DMS53 treated with DMSO at 0.1 percent for 48 hours (cell line): ENCODE measurements around the gene EXOC6.

ENCODE experiments used
- DNase-seq: peaks from one replicate; lab custom pipeline; 2025; ENCODE audit not compliant: unreplicated experiment; lab: John Stamatoyannopoulos, UW

EXOC6 gene

DNA sequence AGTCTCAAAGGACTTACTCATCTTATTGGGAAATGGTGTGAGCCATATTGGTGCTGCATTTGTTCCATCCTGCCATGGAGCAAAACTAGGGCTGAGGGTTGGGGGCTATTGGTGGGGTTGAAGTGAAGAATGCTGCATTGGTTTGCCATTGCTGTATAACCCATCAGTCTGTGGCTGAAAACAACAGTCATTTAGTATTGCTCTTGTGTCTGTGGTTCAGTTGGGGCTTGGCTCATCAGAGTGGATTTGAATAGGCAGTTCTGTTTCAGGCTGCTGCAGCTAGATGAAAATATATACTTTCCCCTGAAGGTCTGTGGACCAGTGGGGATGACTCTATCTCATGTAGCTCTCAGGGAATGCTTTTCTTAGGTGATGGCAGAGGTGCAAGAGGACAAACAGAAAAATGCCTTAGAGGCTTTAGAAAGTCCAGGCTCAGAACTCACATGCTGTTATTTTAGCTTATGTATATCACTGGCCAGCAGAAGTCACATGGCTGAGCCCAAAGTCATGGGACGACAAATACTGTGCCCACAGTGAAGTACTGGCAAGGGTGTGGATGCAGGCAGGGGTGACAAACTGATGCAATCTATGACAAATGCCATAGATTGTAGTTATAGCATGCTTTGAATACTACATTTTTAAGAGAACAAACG lies 15.2 kb upstream of the EXOC6 start:
- DNase-seq: no peak

- DNase-seq: no peak
Observed at GRCh38 chr10:92834331-92834730, 14.0 kb upstream of the EXOC6 start.

DNA sequence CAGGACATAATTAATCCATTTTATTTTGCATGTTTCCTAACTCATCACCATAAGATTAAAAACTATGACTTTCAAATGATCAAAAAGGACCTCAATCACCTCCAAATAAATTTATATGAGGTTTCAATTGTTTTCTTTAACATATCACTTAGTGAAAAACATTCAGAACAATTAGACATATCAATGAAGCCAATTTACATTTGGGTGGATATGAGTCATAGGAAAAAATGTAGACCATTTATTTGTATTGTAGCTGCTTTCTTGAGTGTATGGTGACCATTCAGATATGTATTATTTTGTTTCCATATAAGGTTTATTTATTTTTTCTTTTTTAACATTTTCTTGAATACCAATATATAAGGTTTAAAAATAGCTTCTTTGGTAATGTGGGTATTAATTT lies 13.3 kb upstream of the EXOC6 start:
- DNase-seq: no peak

DNA sequence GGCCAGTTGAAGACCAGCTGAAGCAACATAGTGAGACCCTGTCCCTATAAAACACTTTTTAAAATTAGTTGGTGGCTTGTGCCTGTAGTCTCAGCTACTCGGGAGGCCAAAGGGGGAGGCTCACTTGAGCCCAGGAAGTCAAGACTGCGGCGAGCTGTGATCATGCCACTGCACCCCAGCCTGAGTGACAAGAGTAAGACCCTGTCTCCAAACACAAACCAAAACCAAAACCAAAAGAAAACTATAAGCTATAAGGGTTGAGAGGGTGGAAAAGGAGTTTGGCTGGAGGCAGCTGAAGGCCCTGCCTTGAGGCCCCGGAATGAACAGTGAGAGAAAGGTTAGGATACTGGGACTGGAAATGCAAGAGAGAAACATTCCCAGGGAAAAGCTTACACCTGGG lies 10.9 kb upstream of the EXOC6 start:
- no peak for DNase-seq

- DNase-seq: peak; percentile 30
Observed at GRCh38 chr10:92839191-92840085, 8.9 kb upstream of the EXOC6 start.

DNA sequence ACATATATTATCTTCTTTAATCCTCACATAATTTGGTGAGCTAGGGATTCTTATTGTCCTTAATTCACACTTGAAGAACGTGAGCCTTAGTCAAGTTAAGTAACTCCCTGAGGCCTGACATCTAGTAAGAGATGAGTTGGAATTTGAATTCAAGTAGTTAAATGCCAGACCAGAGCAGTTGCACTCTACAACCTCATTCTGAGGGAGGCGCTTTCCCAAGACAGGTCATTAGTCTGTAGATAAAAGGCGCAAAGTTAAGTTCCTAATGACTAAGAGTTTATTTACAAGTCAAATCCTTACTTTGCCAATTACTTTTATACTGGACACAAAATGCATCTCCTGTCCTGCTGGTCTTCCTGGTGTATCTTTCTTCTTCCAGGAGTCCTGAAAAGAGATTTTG lies 3.6 kb upstream of the EXOC6 start:
- no peak for DNase-seq

DNA sequence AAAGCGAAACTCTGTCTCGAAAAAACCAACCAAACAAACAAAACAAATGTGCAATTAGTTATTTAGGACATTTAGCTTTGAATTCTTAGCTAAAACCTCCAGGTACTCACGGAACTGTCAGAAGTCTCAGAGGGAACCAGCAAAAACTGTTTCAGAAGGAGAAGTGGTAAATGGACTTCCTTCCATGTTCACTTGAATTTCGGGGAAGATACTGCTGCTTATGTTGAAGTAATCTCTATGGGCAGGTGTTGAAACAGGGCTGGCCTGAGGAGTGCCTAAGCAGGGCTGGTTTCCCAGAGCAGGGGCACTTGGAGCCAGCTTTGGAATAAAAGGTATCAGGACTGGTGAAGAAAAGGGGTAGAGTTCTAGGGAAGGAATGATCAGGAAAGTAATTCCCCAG lies 2.4 kb upstream of the EXOC6 start:
- DNase-seq: no peak

DNA sequence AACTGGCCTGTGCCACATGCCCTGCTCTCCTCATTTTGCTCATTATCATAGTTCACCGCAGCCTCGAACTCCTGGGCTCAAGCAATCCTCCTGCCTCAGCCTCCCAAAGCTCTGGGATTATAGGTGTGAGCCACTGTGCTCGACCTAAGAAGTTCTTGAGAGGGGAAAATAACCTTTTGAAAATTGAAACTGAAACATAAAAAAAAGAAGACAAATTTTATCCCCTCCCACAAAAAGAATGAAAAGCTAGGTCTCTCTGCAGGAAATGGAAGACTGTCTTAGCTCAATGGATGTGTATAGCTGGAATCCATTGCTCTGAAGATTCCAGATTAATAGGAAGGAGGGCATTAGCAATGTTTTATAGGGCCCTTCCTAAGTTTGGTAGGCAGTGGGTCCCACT lies 2.0 kb upstream of the EXOC6 start:
- no peak for DNase-seq

DNA sequence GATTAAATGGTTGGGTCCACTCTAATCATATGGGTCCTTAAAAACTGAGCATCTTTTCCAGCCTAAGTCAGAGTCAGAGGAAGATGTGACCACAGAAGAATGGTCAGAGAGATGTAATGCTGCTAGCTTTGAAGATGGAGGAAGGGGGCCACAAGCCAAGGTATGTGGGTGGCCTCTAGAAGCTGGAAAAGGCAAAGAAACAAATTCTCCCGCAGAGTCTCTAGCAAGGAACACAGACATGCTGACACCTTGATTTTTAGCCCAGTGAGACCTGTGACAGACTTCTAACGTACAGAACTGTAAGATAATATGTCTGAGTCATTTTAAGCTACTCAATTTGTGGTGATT lies 1.5 kb upstream of the EXOC6 start:
- DNase-seq: no peak

GRCh38 chr10:92847202-92847864 lies 987 bp upstream of the EXOC6 start:
- DNase-seq: no peak

GRCh38 chr10:92848037-92848440 lies 281 bp upstream of the EXOC6 start:
- peak; percentile 60 for DNase-seq

- peak; percentile 32 for DNase-seq
Observed at GRCh38 chr10:92849234-92849525, 860 bp downstream of the EXOC6 start.

- no peak for DNase-seq
Observed at GRCh38 chr10:92849576-92850090, 1.3 kb downstream of the EXOC6 start.

DNA sequence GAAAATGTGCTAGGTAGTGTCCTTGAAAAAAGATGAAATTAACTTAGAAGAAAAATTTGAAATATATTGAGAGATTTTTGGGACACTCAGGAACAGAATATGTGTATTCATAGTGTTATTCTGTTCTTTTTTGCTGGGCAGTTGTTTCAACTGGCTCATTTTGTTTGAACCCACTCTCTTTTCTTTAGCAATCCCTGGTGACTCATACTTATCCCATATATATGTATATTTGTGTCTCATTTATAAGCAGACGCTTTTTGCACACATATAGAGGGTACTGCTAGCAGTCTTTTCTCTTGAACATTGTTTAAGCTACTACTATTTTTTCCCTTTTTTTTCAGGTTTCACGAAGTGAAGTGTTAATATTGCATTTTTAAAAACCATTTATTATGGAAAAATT lies 1.9 kb downstream of the EXOC6 start:
- DNase-seq: no peak

GRCh38 chr10:92851003-92851402 lies 2.7 kb downstream of the EXOC6 start:
- DNase-seq: no peak

GRCh38 chr10:92855560-92855959 lies 7.2 kb downstream of the EXOC6 start:
- DNase-seq: no peak

GRCh38 chr10:92857904-92858514 lies 9.7 kb downstream of the EXOC6 start:
- DNase-seq: no peak

- no peak for DNase-seq
Observed at GRCh38 chr10:92867235-92867634, 18.9 kb downstream of the EXOC6 start.

- DNase-seq: no peak
Observed at GRCh38 chr10:92868036-92868435, 19.7 kb downstream of the EXOC6 start.

DNA sequence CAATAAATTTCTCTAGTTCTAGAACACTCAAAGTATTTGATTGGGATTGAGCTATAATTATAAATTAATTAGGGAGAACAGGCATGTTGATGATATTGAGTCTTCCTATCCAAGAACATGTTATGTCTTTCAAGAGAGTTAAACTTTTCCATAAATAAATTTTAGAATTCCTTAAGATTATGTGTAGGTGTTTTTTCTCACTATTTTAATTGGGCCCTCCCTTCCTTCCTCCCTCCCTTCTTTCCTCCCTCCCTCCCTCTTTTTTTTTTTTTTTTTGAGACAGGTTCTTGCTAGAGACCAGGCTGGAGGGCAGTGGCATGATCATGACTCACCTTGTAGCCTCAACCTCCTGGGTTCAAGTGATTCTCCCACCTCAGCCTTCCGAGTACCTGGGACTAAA lies 20.2 kb downstream of the EXOC6 start:
- DNase-seq: no peak

DNA sequence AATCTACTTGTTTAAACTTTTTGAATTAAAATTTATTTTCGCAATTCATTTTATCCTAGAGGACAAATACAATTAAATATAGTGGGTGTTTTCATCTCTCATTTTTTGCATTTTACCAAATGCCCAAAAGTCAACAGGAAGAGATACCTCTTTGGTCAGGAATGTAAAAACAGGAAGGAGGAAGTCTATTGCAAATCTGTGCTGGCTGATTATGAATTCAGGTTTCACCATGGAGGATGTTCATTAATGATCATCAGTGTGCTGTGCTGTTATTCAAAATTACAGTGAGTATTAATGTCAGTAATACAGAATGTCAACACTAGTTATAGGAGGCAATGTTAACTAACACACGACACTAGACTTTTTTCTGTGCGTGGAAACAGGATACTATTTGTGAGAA lies 24.7 kb downstream of the EXOC6 start:
- no peak for DNase-seq
